Suprapubic skin (tissue), 3 donors: Measurements from ENCODE around the gene CTNNA2.

ENCODE experiments used
- POLR2A ChIP-seq, 2 donors: fragments of 450-650 bp; IDR thresholded peaks; one replicate each; pipeline ENCODE4 v1.6.1; 2017; ENCODE audit warnings: antibody characterized with exemption in 2 of 2, mild to moderate bottlenecking in 2 of 2, moderate library complexity in 2 of 2
- TF ChIP-seq, protein P1 (sequence below), 2 donors: fragments of 200-600 bp in 1 of 2; fragments of 450-650 bp in 1 of 2; sonication (generic) in 1 of 2; IDR thresholded peaks; one replicate each; pipeline ENCODE4 v1.5.1; 2016 to 2019; ENCODE audit warnings: antibody characterized with exemption in 2 of 2, mild to moderate bottlenecking in 1 of 2, moderate library complexity in 1 of 2

DNA sequence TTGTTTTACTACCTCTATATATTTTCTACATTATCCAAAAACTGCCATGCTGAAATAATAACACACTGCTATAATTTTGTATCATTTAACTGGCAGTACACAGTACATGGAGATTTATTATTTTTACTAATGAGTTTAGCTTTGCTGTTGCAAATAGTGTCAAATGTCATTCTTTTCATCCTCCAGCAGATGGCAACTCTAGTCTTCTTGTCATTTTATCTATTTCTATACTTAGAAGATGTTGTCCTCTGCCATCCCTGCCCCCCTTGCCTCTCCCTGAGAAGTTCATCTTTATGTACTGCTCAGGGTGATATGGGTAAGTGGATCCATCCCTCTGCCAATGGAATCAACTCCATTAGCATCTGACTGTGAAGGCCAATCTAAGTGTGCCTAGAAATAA, 813.4 kb downstream of the CTNNA2 start:
- no peak for TF ChIP-seq POLR2A (IDR thresholded peaks at IDR 0.05)
- TF ChIP-seq, protein P1, sequence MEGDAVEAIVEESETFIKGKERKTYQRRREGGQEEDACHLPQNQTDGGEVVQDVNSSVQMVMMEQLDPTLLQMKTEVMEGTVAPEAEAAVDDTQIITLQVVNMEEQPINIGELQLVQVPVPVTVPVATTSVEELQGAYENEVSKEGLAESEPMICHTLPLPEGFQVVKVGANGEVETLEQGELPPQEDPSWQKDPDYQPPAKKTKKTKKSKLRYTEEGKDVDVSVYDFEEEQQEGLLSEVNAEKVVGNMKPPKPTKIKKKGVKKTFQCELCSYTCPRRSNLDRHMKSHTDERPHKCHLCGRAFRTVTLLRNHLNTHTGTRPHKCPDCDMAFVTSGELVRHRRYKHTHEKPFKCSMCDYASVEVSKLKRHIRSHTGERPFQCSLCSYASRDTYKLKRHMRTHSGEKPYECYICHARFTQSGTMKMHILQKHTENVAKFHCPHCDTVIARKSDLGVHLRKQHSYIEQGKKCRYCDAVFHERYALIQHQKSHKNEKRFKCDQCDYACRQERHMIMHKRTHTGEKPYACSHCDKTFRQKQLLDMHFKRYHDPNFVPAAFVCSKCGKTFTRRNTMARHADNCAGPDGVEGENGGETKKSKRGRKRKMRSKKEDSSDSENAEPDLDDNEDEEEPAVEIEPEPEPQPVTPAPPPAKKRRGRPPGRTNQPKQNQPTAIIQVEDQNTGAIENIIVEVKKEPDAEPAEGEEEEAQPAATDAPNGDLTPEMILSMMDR (IDR thresholded peaks at IDR 0.05): no peak
